GM12891 (cell line): Measurements from ENCODE around the gene LLGL1.

Experiments
- POLR2A ChIP-seq: IDR thresholded peaks from 2 replicates; pipeline ENCODE4 v1.6.1; 2011; ENCODE audit warnings: low read depth, low read length, control low read depth
- POLR2AphosphoS5 ChIP-seq: IDR thresholded peaks from 2 replicates; pipeline ENCODE4 v1.6.1; 2011; ENCODE audit warnings: low read depth, low read length, control low read depth
- SPI1 ChIP-seq: IDR thresholded peaks from 2 replicates; pipeline ENCODE4 v1.6.1; 2011; ENCODE audit warnings: low read depth, low read length, control low read depth
- TAF1 ChIP-seq: IDR thresholded peaks from 2 replicates; pipeline ENCODE4 v1.6.1; 2011; ENCODE audit warnings: low read depth, low read length, control low read depth

- no peak for TF ChIP-seq POLR2A
- TF ChIP-seq POLR2AphosphoS5, result no peak
- TF ChIP-seq TAF1, result no peak
- TF ChIP-seq SPI1, result no peak
Observed at GRCh38 chr17:18187226-18187625, 38.2 kb upstream of the LLGL1 start.
